GM23338 (cell line): ENCODE data around the gene WDR37. TPM values are rescaled to one million over a fixed set of nuclear protein-coding genes. Genes with fewer than 3 reads are reported as not detected.

Experiments used
- ATAC-seq: fragments of 200-7000 bp; cut with Tn5 transposase; 3 replicates; pipeline ENCODE4 v1.9.1; 2020
- DNase-seq: peaks from one replicate; pipeline ENCODE4 v3.0.0-alpha.2; 2015; ENCODE audit warnings: low spot score
- H2AFZ ChIP-seq: fragments of 200-600 bp; sonication (generic); 2 replicates; pipeline ENCODE4 v1.8.0; 2016; ENCODE audit warnings: antibody characterized with exemption, mild to moderate bottlenecking, moderate library complexity
- H3F3A ChIP-seq: fragments of 200-600 bp; sonication (generic); replicated peaks from 2 replicates; pipeline ENCODE4 v1.8.0; 2017; ENCODE audit warnings: antibody characterized with exemption, mixed run types, low read depth
- H3K27ac ChIP-seq: fragments of 200-600 bp; sonication (generic); 2 replicates; pipeline ENCODE4 v1.6.1; 2016; ENCODE audit warnings: low read depth
- H3K27me3 ChIP-seq: fragments of 200-600 bp; sonication (generic); 2 replicates; pipeline ENCODE4 v1.8.0; 2016; ENCODE audit warnings: mild to moderate bottlenecking, mixed run types, moderate library complexity; ENCODE audit not compliant: insufficient read depth
- H3K36me3 ChIP-seq: fragments of 200-600 bp; sonication (generic); 2 replicates; pipeline ENCODE4 v1.8.0; 2016; ENCODE audit warnings: mild to moderate bottlenecking; ENCODE audit not compliant: insufficient read depth
- H3K4me1 ChIP-seq: fragments of 200-600 bp; sonication (generic); 2 replicates; pipeline ENCODE4 v1.8.0; 2016; ENCODE audit warnings: mild to moderate bottlenecking, moderate library complexity; ENCODE audit not compliant: insufficient read depth
- H3K4me2 ChIP-seq: fragments of 200-600 bp; sonication (generic); 2 replicates; pipeline ENCODE4 v1.7.1; 2017; ENCODE audit warnings: mixed run types
- H3K4me3 ChIP-seq: fragments of 200-600 bp; sonication (generic); 2 replicates; pipeline ENCODE4 v1.6.1; 2016; ENCODE audit warnings: mixed run types
- H3K79me2 ChIP-seq: fragments of 200-600 bp; sonication (generic); replicated peaks from 2 replicates; pipeline ENCODE4 v1.8.0; 2017; ENCODE audit warnings: mild to moderate bottlenecking; ENCODE audit not compliant: insufficient read depth
- H3K9me2 ChIP-seq: fragments of 200-600 bp; sonication (generic); 2 replicates; pipeline ENCODE4 v1.8.0; 2017; ENCODE audit not compliant: insufficient read depth
- H4K20me1 ChIP-seq: fragments of 200-600 bp; sonication (generic); replicated peaks from 2 replicates; pipeline ENCODE4 v1.8.0; 2017; ENCODE audit warnings: mild to moderate bottlenecking; ENCODE audit not compliant: insufficient read depth
- H3K27ac Mint-ChIP-seq: 2 replicates; pipeline ENCODE4 v1.8.0; 2020; ENCODE audit warnings: inconsistent platforms, mild to moderate bottlenecking, moderate library complexity, mixed read lengths
- H3K27me3 Mint-ChIP-seq: 3 replicates; pipeline ENCODE4 v1.8.0; 2022; ENCODE audit warnings: low read depth, mild to moderate bottlenecking, moderate library complexity, mixed read lengths, inconsistent platforms; ENCODE audit not compliant: insufficient read depth, poor library complexity
- H3K36me3 Mint-ChIP-seq: 3 replicates; pipeline ENCODE4 v1.8.0; 2021; ENCODE audit warnings: low read depth, mild to moderate bottlenecking, inconsistent platforms, moderate library complexity, mixed read lengths
- H3K4me1 Mint-ChIP-seq: 3 replicates; pipeline ENCODE4 v1.8.0; 2020; ENCODE audit warnings: mild to moderate bottlenecking, inconsistent platforms, mixed read lengths
- H3K4me3 Mint-ChIP-seq: 3 replicates; pipeline ENCODE4 v1.8.0; 2021; ENCODE audit warnings: moderate library complexity, mild to moderate bottlenecking, inconsistent platforms, mixed read lengths
- H3K9me3 Mint-ChIP-seq: 3 replicates; pipeline ENCODE4 v1.8.0; 2020; ENCODE audit warnings: moderate library complexity, mild to moderate bottlenecking, inconsistent platforms, mixed read lengths
- CREB1 ChIP-seq: fragments of 250-450 bp; sonication (Bioruptor Pico); IDR thresholded peaks from 2 replicates; pipeline ENCODE4 v1.5.0; 2020; ENCODE audit warnings: low read depth, mild to moderate bottlenecking, moderate library complexity
- ETS1 ChIP-seq: IDR thresholded peaks from 2 replicates; pipeline ENCODE4 v1.6.1; 2016; ENCODE audit warnings: antibody characterized with exemption
- JUNB ChIP-seq: IDR thresholded peaks from one replicate; pipeline ENCODE4 v1.6.1; 2016; ENCODE audit warnings: antibody characterized with exemption; ENCODE audit not compliant: unreplicated experiment
- NANOG ChIP-seq: IDR thresholded peaks from 2 replicates; pipeline ENCODE4 v1.6.1; 2016; ENCODE audit warnings: antibody characterized with exemption, borderline replicate concordance
- POLR2AphosphoS5 ChIP-seq: IDR thresholded peaks from 2 replicates; pipeline ENCODE4 v1.6.1; 2016; ENCODE audit warnings: antibody characterized with exemption, low read depth
- STAT1 ChIP-seq: IDR thresholded peaks from one replicate; pipeline ENCODE4 v1.6.1; 2016; ENCODE audit warnings: antibody characterized with exemption; ENCODE audit not compliant: unreplicated experiment
- ZNF114 ChIP-seq: fragments of 250-450 bp; sonication (Bioruptor Pico); IDR thresholded peaks from 2 replicates; pipeline ENCODE4 v1.5.0; 2020; ENCODE audit warnings: mild to moderate bottlenecking, moderate library complexity
- ZNF331 ChIP-seq: fragments of 250-450 bp; sonication (Bioruptor Pico); IDR thresholded peaks from 2 replicates; pipeline ENCODE4 v1.5.0; 2020; ENCODE audit warnings: low read depth, mild to moderate bottlenecking, moderate library complexity
- ZNF462 ChIP-seq: fragments of 250-450 bp; sonication (Bioruptor Pico); IDR thresholded peaks from 2 replicates; pipeline ENCODE4 v1.5.0; 2020; ENCODE audit warnings: mild to moderate bottlenecking, moderate library complexity
- polyA plus RNA-seq: library from polyadenylated mRNA; unstranded; fragments of >200 nt; fragmentation: Nextera tagmentation; extraction: Ambion mirVana; gene quantifications from 2 replicates; pipeline ENCODE4 v1.2.1, GENCODE V29; 2016
- total RNA-seq: library from RNA; depleted of rRNA; stranded (reverse); fragments of >200 nt; shearing (Covaris generic); gene quantifications from 2 replicates; pipeline ENCODE4 v1.2.3, GENCODE V29; 2014

Gene WDR37
- total and polyA plus RNA-seq, 2 experiments from 2014 or later, result 6.0 to 10.2 TPM

- TF ChIP-seq ZNF462 (CRISPR knock-in tag) (no peak), POLR2AphosphoS5 (no peak), CREB1 (no peak), NANOG (no peak), ZNF114 (CRISPR knock-in tag) (no peak), STAT1 (no peak), ETS1 (no peak), ZNF331 (CRISPR knock-in tag) (no peak), JUNB (no peak)
Observed at GRCh38 chr10:1011696-1012095, 44.5 kb upstream of the WDR37 start (continued).

- DNase-seq (no peak), ATAC-seq (no peak)
- Mint-ChIP-seq H3K9me3 (no peaks in the 10 kb centered on the region), H3K4me3 (no peak overlapping the region), H3K36me3 (peaks cover 93% of the 10 kb centered on the region), H3K4me1 (peaks cover 5% of the 10 kb centered on the region; the same call in 1 of the 3 replicates), H3K27me3 (peaks cover 11% of the 10 kb centered on the region), H3K27ac (no peak overlapping the region)
- peaks cover 8% of the 10 kb centered on the region; the same call in 1 of the 2 replicates for H3F3A ChIP-seq
- H3K36me3 ChIP-seq, result peaks cover 61% of the 10 kb centered on the region
- H3K4me3 ChIP-seq, result no peak overlapping the region
- H3K27me3 ChIP-seq, result no peaks in the 10 kb centered on the region
- H3K9me2 ChIP-seq, result no peaks in the 10 kb centered on the region
- H3K4me2 ChIP-seq, result no peak overlapping the region
- peaks cover 4% of the 10 kb centered on the region for H3K79me2 ChIP-seq
- no peak overlapping the region for H3K27ac ChIP-seq
- peaks cover 14% of the 10 kb centered on the region for H4K20me1 ChIP-seq
- no peaks in the 10 kb centered on the region for H3K4me1 ChIP-seq
- H2AFZ ChIP-seq, result no peak overlapping the region
- no peak for TF ChIP-seq ETS1
Observed at GRCh38 chr10:1015688-1016087, 40.5 kb upstream of the WDR37 start.
